Measurements from ENCODE around the gene DAZ4. TPM values are rescaled to one million over a fixed set of nuclear protein-coding genes. Genes with fewer than 3 reads are reported as not detected.
"Not testable (repeated sequence)": the region's sequence is repeated elsewhere in the genome, so short reads cannot be mapped to it uniquely, and the experiment has no call there.

The DAZ4 gene
- 1 to 10 TPM in 1 of 5 donors, under 1 TPM in 1, not detected in 3; 0.37 to 2.9 TPM for total RNA-seq
- 1 to 10 TPM in 1 of 3 donors, under 1 TPM in 1, not detected in 1; 0.33 to 2.9 TPM for polyA plus RNA-seq
- long read RNA-seq, donor 1 = 0 reads
- long read RNA-seq, donor 2 = 0 reads
- long read RNA-seq, donor 3 = 0 reads
- long read RNA-seq, donor 4 = 0 reads
- long read RNA-seq, donor 5 = 0 reads
- long read RNA-seq, donor 6 = 0 reads
- long read RNA-seq, donor 7 = 0 reads
- long read RNA-seq, donor 8 = 0 reads
- long read RNA-seq, donor 9 = 0 reads
- long read RNA-seq, donor 10 = 0 reads

- no CpG with 5 or more reads among the region's 23 CpGs for WGBS, 5 donors
- DNase-seq; intact Hi-C loops (cut with DNase I; ENCODE audit: low total_unique reads): not testable (repeated sequence)
These were observed at the start of gene DAZ4 for GRCh38 chrY:24833619-24834018. DAZ4 (plus strand) TSS chrY:24833919; CDS start chrY:24834127, 208 bp downstream.

GRCh38 chrY:24813293-24813692 lies 20.4 kb upstream of the DAZ4 start, which contains the start of gene DAZ3:
DAZ3 (minus strand) TSS chrY:24813393; CDS start chrY:24813185, 208 bp downstream.
- intact Hi-C loops (cut with DNase I; ENCODE audit: low total_unique reads); H3K36me3 ChIP-seq; H3K27ac ChIP-seq; DNase-seq; H3K27me3 ChIP-seq; H3K9me3 ChIP-seq; H3K4me1 ChIP-seq; H3K4me3 ChIP-seq: not testable (repeated sequence)
- no CpG with 5 or more reads among the region's 23 CpGs for WGBS, 5 donors

More at GRCh38 chrY:24833619-24834018, at the start of gene DAZ4:
- not testable (repeated sequence) for H3K36me3 ChIP-seq, H3K27ac ChIP-seq, H3K4me3 ChIP-seq, H3K4me1 ChIP-seq, H3K9me3 ChIP-seq, H3K27me3 ChIP-seq

- intact Hi-C loops (cut with DNase I; ENCODE audit: low total_unique reads); H3K27ac ChIP-seq; H3K4me1 ChIP-seq; DNase-seq; H3K36me3 ChIP-seq; H3K27me3 ChIP-seq; H3K4me3 ChIP-seq; H3K9me3 ChIP-seq: not testable (repeated sequence)
- no CpG with 5 or more reads among the region's 3 CpGs for WGBS, 5 donors
These were observed 11.9 kb upstream of the DAZ4 start for GRCh38 chrY:24821836-24822235.

GRCh38 chrY:24824184-24824879 lies 9.4 kb upstream of the DAZ4 start:
- intact Hi-C loops (cut with DNase I; ENCODE audit: low total_unique reads) = not testable (repeated sequence)

GRCh38 chrY:24825069-24825468 lies 8.7 kb upstream of the DAZ4 start:
- H3K9me3 ChIP-seq; DNase-seq; H3K27ac ChIP-seq; intact Hi-C loops (cut with DNase I; ENCODE audit: low total_unique reads); H3K36me3 ChIP-seq; H3K4me1 ChIP-seq; H3K27me3 ChIP-seq; H3K4me3 ChIP-seq: not testable (repeated sequence)
- WGBS, 5 donors = no CpG with 5 or more reads among the region's 4 CpGs

More at GRCh38 chrY:24824184-24824879, 9.4 kb upstream of the DAZ4 start:
- H3K27ac ChIP-seq, H3K9me3 ChIP-seq, DNase-seq, H3K27me3 ChIP-seq, H3K4me3 ChIP-seq, H3K36me3 ChIP-seq, H3K4me1 ChIP-seq: not testable (repeated sequence)
- WGBS, 5 donors = 38 to 80% (median 72%) methylated on average over 1 of the region's 4 CpGs; no CpG with 5 or more reads in 2 of the 5 donors

Other genes starting within 250 kb of the DAZ4 start
- gene BPY2B, start 215.9 kb upstream of the DAZ4 start, total RNA-seq = not detected
- not detected for gene BPY2B, start 215.9 kb upstream of the DAZ4 start, polyA plus RNA-seq
- 10 to 100 TPM in 1 of 5 donors, not detected in 4; 10.6 TPM for gene DAZ3, start 20.5 kb upstream of the DAZ4 start, total RNA-seq
- under 1 TPM in 2 of 3 donors, not detected in 1; 0.05 to 0.25 TPM for gene DAZ3, start 20.5 kb upstream of the DAZ4 start, polyA plus RNA-seq
- not detected for gene BPY2C, start 218.2 kb downstream of the DAZ4 start, total RNA-seq
- not detected for gene BPY2C, start 218.2 kb downstream of the DAZ4 start, polyA plus RNA-seq